ENCODE results near the gene RDH5. TPM values are rescaled to one million over a fixed set of nuclear protein-coding genes. Genes with fewer than 3 reads are reported as not detected.
A peak's percentile ranks its signal among the peaks of the same experiment; 100 is the strongest.

The RDH5 gene
- total and polyA plus RNA-seq, 2 of the 13 experiments (the other 11 are each of a cell fraction or from before 2014, with no cell fraction given): 2.6 to 5.7 TPM

DNA sequence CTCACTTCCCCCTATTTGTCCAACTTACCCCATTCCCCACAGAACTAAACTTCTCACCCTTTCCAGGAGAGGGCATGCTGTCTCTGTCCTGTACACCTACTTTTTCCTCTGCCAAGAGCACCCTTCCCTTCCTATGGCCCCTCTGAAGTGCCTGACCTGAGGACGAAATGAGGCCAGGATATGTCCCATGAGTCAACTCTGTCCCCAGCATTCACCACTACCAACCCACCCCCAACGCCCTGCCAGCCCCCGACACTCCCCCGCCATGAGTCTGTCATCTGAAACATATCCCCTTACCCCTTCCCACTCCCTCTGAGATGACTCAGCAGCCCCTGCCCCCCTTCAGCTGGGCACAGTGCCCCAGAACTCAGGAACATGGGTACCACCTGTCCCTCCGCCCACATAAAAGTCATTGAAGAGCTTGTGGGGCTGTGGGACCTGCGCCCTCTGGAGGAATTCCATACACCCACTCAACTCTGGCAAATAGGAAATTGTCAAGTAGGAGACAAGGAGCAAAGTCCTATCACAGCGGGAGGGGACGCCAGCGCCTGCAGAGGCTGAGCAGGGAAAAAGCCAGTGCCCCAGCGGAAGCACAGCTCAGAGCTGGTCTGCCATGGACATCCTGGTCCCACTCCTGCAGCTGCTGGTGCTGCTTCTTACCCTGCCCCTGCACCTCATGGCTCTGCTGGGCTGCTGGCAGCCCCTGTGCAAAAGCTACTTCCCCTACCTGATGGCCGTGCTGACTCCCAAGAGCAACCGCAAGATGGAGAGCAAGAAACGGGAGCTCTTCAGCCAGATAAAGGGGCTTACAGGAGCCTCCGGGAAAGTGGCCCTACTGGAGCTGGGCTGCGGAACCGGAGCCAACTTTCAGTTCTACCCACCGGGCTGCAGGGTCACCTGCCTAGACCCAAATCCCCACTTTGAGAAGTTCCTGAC lies 38.8 kb upstream of the RDH5 start (continued):
- TF ChIP-seq, protein P1, sequence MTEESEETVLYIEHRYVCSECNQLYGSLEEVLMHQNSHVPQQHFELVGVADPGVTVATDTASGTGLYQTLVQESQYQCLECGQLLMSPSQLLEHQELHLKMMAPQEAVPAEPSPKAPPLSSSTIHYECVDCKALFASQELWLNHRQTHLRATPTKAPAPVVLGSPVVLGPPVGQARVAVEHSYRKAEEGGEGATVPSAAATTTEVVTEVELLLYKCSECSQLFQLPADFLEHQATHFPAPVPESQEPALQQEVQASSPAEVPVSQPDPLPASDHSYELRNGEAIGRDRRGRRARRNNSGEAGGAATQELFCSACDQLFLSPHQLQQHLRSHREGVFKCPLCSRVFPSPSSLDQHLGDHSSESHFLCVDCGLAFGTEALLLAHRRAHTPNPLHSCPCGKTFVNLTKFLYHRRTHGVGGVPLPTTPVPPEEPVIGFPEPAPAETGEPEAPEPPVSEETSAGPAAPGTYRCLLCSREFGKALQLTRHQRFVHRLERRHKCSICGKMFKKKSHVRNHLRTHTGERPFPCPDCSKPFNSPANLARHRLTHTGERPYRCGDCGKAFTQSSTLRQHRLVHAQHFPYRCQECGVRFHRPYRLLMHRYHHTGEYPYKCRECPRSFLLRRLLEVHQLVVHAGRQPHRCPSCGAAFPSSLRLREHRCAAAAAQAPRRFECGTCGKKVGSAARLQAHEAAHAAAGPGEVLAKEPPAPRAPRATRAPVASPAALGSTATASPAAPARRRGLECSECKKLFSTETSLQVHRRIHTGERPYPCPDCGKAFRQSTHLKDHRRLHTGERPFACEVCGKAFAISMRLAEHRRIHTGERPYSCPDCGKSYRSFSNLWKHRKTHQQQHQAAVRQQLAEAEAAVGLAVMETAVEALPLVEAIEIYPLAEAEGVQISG (CRISPR knock-in tag; IDR thresholded peaks at IDR 0.05): peak; percentile 64
- TF ChIP-seq, protein P2, sequence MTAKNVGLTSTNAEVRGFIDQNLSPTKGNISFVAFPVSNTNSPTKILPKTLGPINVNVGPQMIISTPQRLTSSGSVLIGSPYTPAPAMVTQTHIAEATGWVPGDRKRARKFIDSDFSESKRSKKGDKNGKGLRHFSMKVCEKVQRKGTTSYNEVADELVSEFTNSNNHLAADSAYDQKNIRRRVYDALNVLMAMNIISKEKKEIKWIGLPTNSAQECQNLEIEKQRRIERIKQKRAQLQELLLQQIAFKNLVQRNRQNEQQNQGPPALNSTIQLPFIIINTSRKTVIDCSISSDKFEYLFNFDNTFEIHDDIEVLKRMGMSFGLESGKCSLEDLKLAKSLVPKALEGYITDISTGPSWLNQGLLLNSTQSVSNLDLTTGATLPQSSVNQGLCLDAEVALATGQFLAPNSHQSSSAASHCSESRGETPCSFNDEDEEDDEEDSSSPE (CRISPR knock-in tag; IDR thresholded peaks at IDR 0.05): peak; percentile 55; the same call in 1 of the 2 replicates
- TF ChIP-seq, protein P3, sequence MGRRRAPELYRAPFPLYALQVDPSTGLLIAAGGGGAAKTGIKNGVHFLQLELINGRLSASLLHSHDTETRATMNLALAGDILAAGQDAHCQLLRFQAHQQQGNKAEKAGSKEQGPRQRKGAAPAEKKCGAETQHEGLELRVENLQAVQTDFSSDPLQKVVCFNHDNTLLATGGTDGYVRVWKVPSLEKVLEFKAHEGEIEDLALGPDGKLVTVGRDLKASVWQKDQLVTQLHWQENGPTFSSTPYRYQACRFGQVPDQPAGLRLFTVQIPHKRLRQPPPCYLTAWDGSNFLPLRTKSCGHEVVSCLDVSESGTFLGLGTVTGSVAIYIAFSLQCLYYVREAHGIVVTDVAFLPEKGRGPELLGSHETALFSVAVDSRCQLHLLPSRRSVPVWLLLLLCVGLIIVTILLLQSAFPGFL (CRISPR knock-in tag; IDR thresholded peaks at IDR 0.05): no peak
- TF ChIP-seq ZNF256 (CRISPR knock-in tag; conservative IDR thresholded peaks at IDR 0.05) (no peak), ZNF772 (CRISPR knock-in tag; IDR thresholded peaks at IDR 0.05) (peak; percentile 80), ZNF549 (CRISPR knock-in tag; IDR thresholded peaks at IDR 0.05) (no peak), ZNF652 (CRISPR knock-in tag; IDR thresholded peaks at IDR 0.05; ENCODE audit: borderline replicate concordance, low read depth) (peak; percentile 23; the same call in 1 of the 2 replicates), ONECUT2 (CRISPR knock-in tag; IDR thresholded peaks at IDR 0.05) (no peak), ZNF333 (CRISPR knock-in tag; IDR thresholded peaks at IDR 0.05; ENCODE audit: borderline replicate concordance) (0 out of 2 replicates have a peak, but pooled peaks have one; percentile 19), HMG20B (CRISPR knock-in tag; conservative IDR thresholded peaks at IDR 0.05) (peak; percentile 59; the same call in 1 of the 2 replicates), ZBTB3 (CRISPR knock-in tag; IDR thresholded peaks at IDR 0.05; ENCODE audit: borderline replicate concordance, low read depth) (no peak)
- TF ChIP-seq, protein P4, sequence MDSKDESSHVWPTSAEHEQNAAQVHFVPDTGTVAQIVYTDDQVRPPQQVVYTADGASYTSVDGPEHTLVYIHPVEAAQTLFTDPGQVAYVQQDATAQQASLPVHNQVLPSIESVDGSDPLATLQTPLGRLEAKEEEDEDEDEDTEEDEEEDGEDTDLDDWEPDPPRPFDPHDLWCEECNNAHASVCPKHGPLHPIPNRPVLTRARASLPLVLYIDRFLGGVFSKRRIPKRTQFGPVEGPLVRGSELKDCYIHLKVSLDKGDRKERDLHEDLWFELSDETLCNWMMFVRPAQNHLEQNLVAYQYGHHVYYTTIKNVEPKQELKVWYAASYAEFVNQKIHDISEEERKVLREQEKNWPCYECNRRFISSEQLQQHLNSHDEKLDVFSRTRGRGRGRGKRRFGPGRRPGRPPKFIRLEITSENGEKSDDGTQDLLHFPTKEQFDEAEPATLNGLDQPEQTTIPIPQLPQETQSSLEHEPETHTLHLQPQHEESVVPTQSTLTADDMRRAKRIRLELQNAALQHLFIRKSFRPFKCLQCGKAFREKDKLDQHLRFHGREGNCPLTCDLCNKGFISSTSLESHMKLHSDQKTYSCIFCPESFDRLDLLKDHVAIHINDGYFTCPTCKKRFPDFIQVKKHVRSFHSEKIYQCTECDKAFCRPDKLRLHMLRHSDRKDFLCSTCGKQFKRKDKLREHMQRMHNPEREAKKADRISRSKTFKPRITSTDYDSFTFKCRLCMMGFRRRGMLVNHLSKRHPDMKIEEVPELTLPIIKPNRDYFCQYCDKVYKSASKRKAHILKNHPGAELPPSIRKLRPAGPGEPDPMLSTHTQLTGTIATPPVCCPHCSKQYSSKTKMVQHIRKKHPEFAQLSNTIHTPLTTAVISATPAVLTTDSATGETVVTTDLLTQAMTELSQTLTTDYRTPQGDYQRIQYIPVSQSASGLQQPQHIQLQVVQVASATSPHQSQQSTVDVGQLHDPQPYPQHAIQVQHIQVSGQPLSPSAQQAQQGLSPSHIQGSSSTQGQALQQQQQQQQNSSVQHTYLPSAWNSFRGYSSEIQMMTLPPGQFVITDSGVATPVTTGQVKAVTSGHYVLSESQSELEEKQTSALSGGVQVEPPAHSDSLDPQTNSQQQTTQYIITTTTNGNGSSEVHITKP (CRISPR knock-in tag; IDR thresholded peaks at IDR 0.05; ENCODE audit: low read depth): peak; percentile 67; the same call in 1 of the 2 replicates
- TF ChIP-seq, protein P5, sequence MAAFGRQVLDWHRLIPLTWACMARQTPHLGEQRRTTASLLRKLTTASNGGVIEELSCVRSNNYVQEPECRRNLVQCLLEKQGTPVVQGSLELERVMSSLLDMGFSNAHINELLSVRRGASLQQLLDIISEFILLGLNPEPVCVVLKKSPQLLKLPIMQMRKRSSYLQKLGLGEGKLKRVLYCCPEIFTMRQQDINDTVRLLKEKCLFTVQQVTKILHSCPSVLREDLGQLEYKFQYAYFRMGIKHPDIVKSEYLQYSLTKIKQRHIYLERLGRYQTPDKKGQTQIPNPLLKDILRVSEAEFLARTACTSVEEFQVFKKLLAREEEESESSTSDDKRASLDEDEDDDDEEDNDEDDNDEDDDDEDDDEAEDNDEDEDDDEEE (CRISPR knock-in tag; IDR thresholded peaks at IDR 0.05): no peak
